SKM-1 (cell line): ENCODE results near the gene PDE11A.
"Not testable (repeated sequence)": the region's sequence is repeated elsewhere in the genome, so short reads cannot be mapped to it uniquely, and the experiment has no call there.

ENCODE experiments used
- DNase-seq: peaks from one replicate; lab custom pipeline; 2025; ENCODE audit not compliant: unreplicated experiment; lab: John Stamatoyannopoulos, UW

Gene PDE11A

GRCh38 chr2:178009813-178010212 is 62.8 kb downstream of the PDE11A start:
- no peak for DNase-seq

- DNase-seq, result no peak
These were observed 63.8 kb downstream of the PDE11A start for GRCh38 chr2:178008636-178009289.

- no peak for DNase-seq
These were observed 65.9 kb downstream of the PDE11A start for GRCh38 chr2:178006710-178007109.

- no peak for DNase-seq
These were observed 66.8 kb downstream of the PDE11A start for GRCh38 chr2:178005756-178006155.

GRCh38 chr2:178002038-178002437 is 70.5 kb downstream of the PDE11A start:
- DNase-seq, result no peak

- DNase-seq, result no peak
These were observed 73.6 kb downstream of the PDE11A start for GRCh38 chr2:177998996-177999395.

- DNase-seq, result no peak
These were observed 74.6 kb downstream of the PDE11A start for GRCh38 chr2:177998006-177998405.

GRCh38 chr2:177992992-177993391 is 79.6 kb downstream of the PDE11A start:
- DNase-seq, result no peak

GRCh38 chr2:177989029-177989885 is 83.3 kb downstream of the PDE11A start:
- DNase-seq, result no peak

- DNase-seq, result no peak
These were observed 87.8 kb downstream of the PDE11A start for GRCh38 chr2:177984749-177985148.

- peak; percentile 6 for DNase-seq
These were observed 89.3 kb downstream of the PDE11A start for GRCh38 chr2:177983183-177983788.

- no peak for DNase-seq
These were observed 99.8 kb downstream of the PDE11A start for GRCh38 chr2:177972782-177973181.

- DNase-seq, result no peak
These were observed 100.5 kb downstream of the PDE11A start for GRCh38 chr2:177972123-177972522.

- no peak for DNase-seq
These were observed 101.7 kb downstream of the PDE11A start for GRCh38 chr2:177970670-177971454.

GRCh38 chr2:177964892-177965291 is 107.7 kb downstream of the PDE11A start:
- no peak for DNase-seq

- no peak for DNase-seq
These were observed 120.4 kb downstream of the PDE11A start for GRCh38 chr2:177952151-177952550.

- DNase-seq, result not testable (repeated sequence)
These were observed 125.0 kb downstream of the PDE11A start for GRCh38 chr2:177947598-177947997.

- not testable (repeated sequence) for DNase-seq
These were observed 128.0 kb downstream of the PDE11A start for GRCh38 chr2:177944530-177944929.

- DNase-seq, result no peak
These were observed 129.8 kb downstream of the PDE11A start for GRCh38 chr2:177942731-177943130.

GRCh38 chr2:177939211-177939610 is 133.4 kb downstream of the PDE11A start:
- DNase-seq, result no peak

GRCh38 chr2:177930916-177931315 is 141.7 kb downstream of the PDE11A start:
- no peak for DNase-seq
